ENCODE measurements around the gene CD300LB. TPM values are rescaled to one million over a fixed set of nuclear protein-coding genes. Genes with fewer than 3 reads are reported as not detected.

CD300LB gene
- total and polyA plus RNA-seq, 2 experiments from 2014 or later: not detected

DNA sequence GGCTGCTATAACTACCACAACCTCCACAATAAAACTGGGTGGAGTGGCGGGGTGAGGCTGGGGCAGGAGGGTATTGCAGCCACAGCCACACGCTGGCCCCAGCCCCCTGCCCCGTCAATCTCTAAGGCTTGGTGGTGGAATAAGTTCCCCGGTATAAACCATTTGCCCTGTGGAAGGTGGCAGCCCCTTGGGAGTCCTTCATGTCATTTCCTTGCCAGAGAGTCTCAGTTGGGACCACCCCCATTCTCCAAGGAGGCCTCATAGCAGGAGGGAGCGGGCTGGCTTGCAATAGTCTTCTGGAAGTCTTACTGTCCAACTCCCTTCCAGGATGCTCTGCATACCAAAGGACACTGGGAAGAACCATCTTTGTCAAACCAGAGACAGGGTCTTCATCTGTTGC is 45.4 kb downstream of the CD300LB start:
- H3F3A ChIP-seq (ENCODE audit: insufficient read depth): no peaks in the 10 kb centered on the region
- WGBS, 2 experiments (ENCODE audit: low coverage in 1 of 2, low lambda C conversion rate in 2 of 2, missing lambda C conversion rate in 2 of 2): 69 to 76% methylated on average over 5 of the region's 5 CpGs
- H3K36me3 ChIP-seq (ENCODE audit: low read depth): no peaks in the 10 kb centered on the region
- no peak overlapping the region for H3K4me3 ChIP-seq
- no peak overlapping the region for H2AFZ ChIP-seq
- no peaks in the 10 kb centered on the region for H3K9me3 ChIP-seq (ENCODE audit: low read depth)
- H3K27me3 ChIP-seq (replicated peaks; ENCODE audit: insufficient read depth): no peaks in the 10 kb centered on the region; the same call in 1 of the 2 replicates
- H3K79me2 ChIP-seq (ENCODE audit: insufficient read depth): no peaks in the 10 kb centered on the region
- TF ChIP-seq EZH2phosphoT487 (IDR thresholded peaks at IDR 0.05; ENCODE audit: insufficient read depth, low read depth): no peak
- TF ChIP-seq EZH2 (IDR thresholded peaks at IDR 0.05; ENCODE audit: insufficient read depth, poor library complexity, severe bottlenecking): no peak
- H3K9ac ChIP-seq: no peak overlapping the region
- no peak for DNase-seq
- H3K9me2 ChIP-seq (ENCODE audit: insufficient read depth): no peaks in the 10 kb centered on the region
- H3K27ac ChIP-seq: no peak overlapping the region
- H4K20me1 ChIP-seq (ENCODE audit: insufficient read depth): no peaks in the 10 kb centered on the region
- H3K4me2 ChIP-seq (ENCODE audit: unreplicated experiment): no peak overlapping the region
- H3K4me1 ChIP-seq (ENCODE audit: insufficient read depth): no peaks in the 10 kb centered on the region
- in situ Hi-C loops (cut with MboI): no loop called here

GRCh38 chr17:74485022-74485743 is 46.1 kb downstream of the CD300LB start:
- 53 to 54% methylated on average over 9 of the region's 9 CpGs for WGBS, 2 experiments (ENCODE audit: low coverage in 1 of 2, low lambda C conversion rate in 2 of 2, missing lambda C conversion rate in 2 of 2)
- Histone ChIP-seq H3K79me2 (ENCODE audit: insufficient read depth) (no peaks in the 10 kb centered on the region), H3K27me3 (replicated peaks; ENCODE audit: insufficient read depth) (no peaks in the 10 kb centered on the region; the same call in 1 of the 2 replicates), H3K9ac (no peak overlapping the region), H4K20me1 (ENCODE audit: insufficient read depth) (no peaks in the 10 kb centered on the region), H3K9me2 (ENCODE audit: insufficient read depth) (no peaks in the 10 kb centered on the region), H2AFZ (no peak overlapping the region), H3K27ac (no peak overlapping the region), H3K4me1 (ENCODE audit: insufficient read depth) (no peaks in the 10 kb centered on the region), H3F3A (ENCODE audit: insufficient read depth) (no peaks in the 10 kb centered on the region), H3K36me3 (ENCODE audit: low read depth) (no peaks in the 10 kb centered on the region), H3K4me3 (no peak overlapping the region), H3K9me3 (ENCODE audit: low read depth) (no peaks in the 10 kb centered on the region), H3K4me2 (ENCODE audit: unreplicated experiment) (no peak overlapping the region)
- TF ChIP-seq EZH2 (IDR thresholded peaks at IDR 0.05; ENCODE audit: insufficient read depth, poor library complexity, severe bottlenecking) (no peak), EZH2phosphoT487 (IDR thresholded peaks at IDR 0.05; ENCODE audit: insufficient read depth, low read depth) (no peak)
- DNase-seq: no peak
- in situ Hi-C loops (cut with MboI): no loop called here

DNA sequence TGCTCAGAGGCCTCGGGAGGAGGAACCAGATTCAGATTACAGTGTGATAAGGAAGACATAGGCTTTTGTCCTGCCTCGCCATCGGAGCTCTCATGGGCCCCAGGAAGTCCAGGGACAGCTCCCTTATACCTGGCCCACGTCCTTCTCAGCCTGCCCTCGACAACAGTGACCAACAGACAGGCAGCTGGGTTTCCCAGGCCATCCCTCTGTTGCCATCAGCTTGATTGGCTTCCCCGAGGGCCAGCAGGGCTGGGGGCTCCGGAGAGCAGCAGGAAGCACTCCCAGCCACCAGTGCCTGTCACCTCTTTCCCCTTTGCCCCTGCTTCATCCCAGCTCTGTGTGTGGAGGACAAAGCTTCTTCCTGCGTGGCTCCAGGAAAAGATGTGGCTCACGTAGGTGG is 47.2 kb downstream of the CD300LB start:
- H2AFZ ChIP-seq: no peak overlapping the region
- WGBS, 2 experiments (ENCODE audit: low coverage in 1 of 2, low lambda C conversion rate in 2 of 2, missing lambda C conversion rate in 2 of 2): 41 to 48% methylated on average over 9 of the region's 9 CpGs

DNA sequence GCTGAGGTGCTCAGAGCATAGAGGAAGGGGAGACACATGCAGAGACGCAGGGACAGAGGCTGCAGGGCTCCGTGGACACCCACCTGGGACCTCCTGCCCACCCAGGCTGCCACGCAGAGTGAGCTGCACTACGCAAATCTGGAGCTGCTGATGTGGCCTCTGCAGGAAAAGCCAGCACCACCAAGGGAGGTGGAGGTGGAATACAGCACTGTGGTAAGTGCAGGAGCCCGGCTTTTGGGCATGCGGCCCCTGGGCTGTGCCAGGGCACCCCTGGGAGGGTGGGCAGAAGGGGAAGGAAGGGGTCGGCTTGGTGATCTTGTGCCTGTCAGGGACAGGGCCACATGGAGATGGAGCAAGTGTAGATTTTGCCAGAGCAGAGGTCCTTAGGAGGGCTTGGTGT is 49.7 kb downstream of the CD300LB start:
- no peaks in the 10 kb centered on the region for H3K9me2 ChIP-seq (ENCODE audit: insufficient read depth)
- no peaks in the 10 kb centered on the region for H3K36me3 ChIP-seq (ENCODE audit: low read depth)
- H3K9ac ChIP-seq: no peak overlapping the region
- no peaks in the 10 kb centered on the region for H3F3A ChIP-seq (ENCODE audit: insufficient read depth)
- H3K4me3 ChIP-seq: no peak overlapping the region
- in situ Hi-C loops (cut with MboI): no loop called here
- TF ChIP-seq EZH2phosphoT487 (IDR thresholded peaks at IDR 0.05; ENCODE audit: insufficient read depth, low read depth) (no peak), EZH2 (IDR thresholded peaks at IDR 0.05; ENCODE audit: insufficient read depth, poor library complexity, severe bottlenecking) (no peak)
- H3K27me3 ChIP-seq (replicated peaks; ENCODE audit: insufficient read depth): no peaks in the 10 kb centered on the region; the same call in 1 of the 2 replicates
- no peak overlapping the region for H3K27ac ChIP-seq
- H3K79me2 ChIP-seq (ENCODE audit: insufficient read depth): no peaks in the 10 kb centered on the region
- no peaks in the 10 kb centered on the region for H4K20me1 ChIP-seq (ENCODE audit: insufficient read depth)
- H3K4me1 ChIP-seq (ENCODE audit: insufficient read depth): peaks cover 9% of the 10 kb centered on the region; the same call in 1 of the 2 replicates
- WGBS, 2 experiments (ENCODE audit: low coverage in 1 of 2, low lambda C conversion rate in 2 of 2, missing lambda C conversion rate in 2 of 2): 70 to 75% methylated on average over 6 to 7 of the region's 7 CpGs
- H3K9me3 ChIP-seq (ENCODE audit: low read depth): no peaks in the 10 kb centered on the region
- H3K4me2 ChIP-seq (ENCODE audit: unreplicated experiment): no peak overlapping the region
- no peak for DNase-seq
- no peak overlapping the region for H2AFZ ChIP-seq

More for the DNA sequence above, 47.2 kb downstream of the CD300LB start:
- Histone ChIP-seq H4K20me1 (ENCODE audit: insufficient read depth) (no peaks in the 10 kb centered on the region), H3K79me2 (ENCODE audit: insufficient read depth) (no peaks in the 10 kb centered on the region), H3K4me3 (no peak overlapping the region), H3K27me3 (replicated peaks; ENCODE audit: insufficient read depth) (no peaks in the 10 kb centered on the region; the same call in 1 of the 2 replicates), H3F3A (ENCODE audit: insufficient read depth) (no peaks in the 10 kb centered on the region), H3K9me2 (ENCODE audit: insufficient read depth) (no peaks in the 10 kb centered on the region), H3K27ac (no peak overlapping the region), H3K9ac (no peak overlapping the region), H3K9me3 (ENCODE audit: low read depth) (no peaks in the 10 kb centered on the region), H3K4me2 (ENCODE audit: unreplicated experiment) (no peak overlapping the region), H3K36me3 (ENCODE audit: low read depth) (no peaks in the 10 kb centered on the region), H3K4me1 (ENCODE audit: insufficient read depth) (no peaks in the 10 kb centered on the region)
- DNase-seq: no peak
- in situ Hi-C loops (cut with MboI): no loop called here
- TF ChIP-seq EZH2 (IDR thresholded peaks at IDR 0.05; ENCODE audit: insufficient read depth, poor library complexity, severe bottlenecking) (no peak), EZH2phosphoT487 (IDR thresholded peaks at IDR 0.05; ENCODE audit: insufficient read depth, low read depth) (no peak)
